Measurements from ENCODE around the gene GOSR2.
"Not testable (repeated sequence)": the region's sequence is repeated elsewhere in the genome, so short reads cannot be mapped to it uniquely, and the experiment has no call there.

Gene GOSR2

DNA sequence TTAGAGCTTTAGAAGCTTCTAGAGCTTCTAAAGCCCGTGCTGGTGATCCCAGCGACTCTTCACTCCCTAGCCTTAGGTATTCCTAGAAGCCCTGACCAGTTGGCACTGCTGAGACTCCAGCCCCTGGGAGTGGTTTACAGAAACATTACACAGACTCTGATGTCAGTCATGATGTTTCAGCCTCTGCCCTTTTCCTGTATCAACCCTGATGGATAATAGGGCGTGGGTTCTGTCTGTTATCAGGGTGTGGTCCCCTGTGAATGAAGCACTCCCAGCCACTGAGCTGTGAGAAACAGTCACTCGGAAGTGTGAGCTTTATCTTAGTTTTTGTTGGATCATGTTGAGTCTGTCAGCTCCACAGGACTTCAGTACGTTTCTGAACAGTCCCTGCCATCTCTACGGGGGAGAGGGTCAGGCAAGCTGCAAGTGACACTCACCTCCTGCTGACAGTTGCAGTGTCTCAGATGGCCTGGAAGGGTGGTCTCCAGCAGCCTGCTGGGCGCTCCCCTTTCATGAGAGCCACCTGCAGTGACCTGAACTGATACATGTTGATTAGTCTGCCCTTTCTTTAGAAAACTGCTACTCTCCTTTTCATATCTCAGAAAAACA lies 12.8 kb downstream of the GOSR2 start:
- DNase-seq: no peak

DNA sequence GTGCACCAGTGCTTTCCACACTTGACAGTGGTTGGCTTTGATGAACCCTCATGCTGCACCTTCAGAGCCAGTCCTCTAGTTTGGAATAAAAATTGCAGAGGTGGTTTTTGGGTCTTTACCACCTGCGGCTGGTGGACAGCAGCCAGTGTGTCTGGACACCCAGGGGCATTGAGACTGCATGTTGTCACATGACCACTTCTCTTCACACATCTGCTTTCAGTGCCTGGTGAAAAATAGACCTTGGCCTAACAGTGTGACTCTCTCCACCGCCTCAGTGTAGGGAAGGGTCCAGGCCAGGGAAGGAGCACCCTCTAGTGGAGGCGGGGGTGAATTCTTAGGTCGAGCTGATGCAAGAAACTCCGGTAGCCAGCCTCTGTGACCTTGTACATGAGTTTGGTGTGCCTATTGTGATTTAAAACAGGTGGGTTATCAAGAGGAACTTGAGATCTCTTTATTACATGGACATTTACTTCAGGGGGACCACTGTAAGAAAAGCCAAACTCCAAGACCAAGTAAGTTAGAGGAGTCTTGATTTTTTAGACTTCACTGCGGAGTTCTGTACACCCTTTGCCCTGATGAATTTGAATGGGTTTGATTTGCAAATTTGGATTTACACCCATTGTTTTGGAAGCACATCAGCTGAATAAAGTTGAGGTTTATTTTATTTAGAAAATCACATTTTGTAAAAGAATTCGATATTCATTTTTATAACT lies 17.9 kb downstream of the GOSR2 start:
- peak; percentile 93 for DNase-seq

GRCh38 chr17:46942441-46943217 lies 19.7 kb downstream of the GOSR2 start:
- DNase-seq: peak; percentile 91

- no peak for DNase-seq
Observed at GRCh38 chr17:46943218-46943500, 20.2 kb downstream of the GOSR2 start.

- peak; percentile 59 for DNase-seq
Observed at GRCh38 chr17:46943501-46944393, 20.8 kb downstream of the GOSR2 start.

- peak; percentile 79 for DNase-seq
Observed at GRCh38 chr17:46944931-46945330, 22.0 kb downstream of the GOSR2 start.

- DNase-seq: no peak
Observed at GRCh38 chr17:46947216-46947615, 24.3 kb downstream of the GOSR2 start.

GRCh38 chr17:46948544-46948943 lies 25.6 kb downstream of the GOSR2 start:
- no peak for DNase-seq

DNA sequence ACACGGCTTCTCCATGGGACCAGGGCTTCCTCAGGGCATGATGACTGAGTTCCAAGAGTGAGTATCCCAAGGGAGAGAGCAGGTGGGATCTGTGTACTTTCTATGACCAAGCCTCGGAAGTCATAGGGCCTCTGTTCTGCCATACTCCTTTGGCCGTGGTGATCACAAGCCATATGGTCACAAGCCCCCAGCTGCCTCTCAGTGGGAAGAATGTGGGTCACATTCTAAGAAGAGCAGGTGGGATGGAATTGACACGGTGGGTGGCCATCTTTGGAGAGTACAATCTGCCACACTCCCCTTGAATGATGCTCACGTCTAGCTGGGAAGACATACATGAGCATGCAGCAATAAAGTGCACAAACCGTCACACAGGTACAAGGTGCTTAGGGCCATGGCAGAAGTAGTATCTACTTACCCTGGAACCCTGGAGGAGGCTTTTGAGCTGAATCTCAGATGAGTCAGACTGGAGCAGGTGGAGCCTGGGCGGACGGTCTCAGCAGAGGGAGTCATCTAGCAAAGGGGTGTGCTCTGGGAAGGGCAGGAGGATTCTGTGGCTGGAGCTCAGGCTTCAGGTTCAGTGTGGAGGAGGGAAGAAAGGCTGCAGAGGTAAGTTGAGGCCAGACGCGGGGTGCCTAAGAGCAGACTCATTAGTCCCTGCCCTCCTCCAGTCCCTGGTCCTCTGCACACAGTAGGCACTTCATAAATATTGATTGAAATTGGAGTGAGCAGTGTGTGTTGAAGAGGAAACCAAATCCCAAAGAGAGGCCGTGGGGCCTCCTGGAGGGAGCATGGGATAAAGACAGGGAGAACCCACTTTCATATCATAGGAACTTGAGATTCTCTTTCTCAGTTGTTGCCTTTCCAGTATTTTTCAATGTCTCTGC lies 26.6 kb downstream of the GOSR2 start:
- DNase-seq: peak; percentile 66

DNA sequence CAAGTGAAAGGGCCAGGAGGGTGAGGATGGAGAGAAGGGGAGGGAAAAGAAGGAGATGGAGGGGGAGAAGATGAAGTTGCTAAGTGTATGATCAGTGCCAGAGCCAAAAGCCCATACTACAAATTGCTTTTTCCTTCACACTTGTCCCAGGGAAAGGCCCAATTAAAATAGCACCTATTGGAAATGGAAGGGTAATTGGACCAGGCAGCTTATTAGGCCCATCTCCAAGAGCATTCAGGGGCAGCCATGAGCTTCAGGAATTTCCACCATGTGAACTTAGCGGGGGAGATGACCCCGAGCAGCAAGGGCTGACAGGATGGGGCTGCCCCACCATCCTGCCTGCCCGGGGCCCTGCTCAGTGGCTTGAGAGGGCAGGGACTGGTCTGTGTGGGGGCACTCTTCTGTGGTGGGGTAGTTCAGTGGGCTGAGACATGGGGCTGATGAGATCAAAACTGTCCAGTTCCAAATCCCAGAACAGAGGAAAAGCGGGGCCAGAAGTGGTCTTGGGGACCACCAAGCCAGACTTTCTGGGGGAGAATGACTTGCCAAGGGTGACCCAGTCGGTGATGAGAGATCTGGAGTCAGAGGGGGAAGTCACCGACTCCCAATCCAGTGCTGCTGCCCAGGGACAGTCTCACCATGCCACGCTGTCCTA lies 27.5 kb downstream of the GOSR2 start:
- DNase-seq: no peak

DNA sequence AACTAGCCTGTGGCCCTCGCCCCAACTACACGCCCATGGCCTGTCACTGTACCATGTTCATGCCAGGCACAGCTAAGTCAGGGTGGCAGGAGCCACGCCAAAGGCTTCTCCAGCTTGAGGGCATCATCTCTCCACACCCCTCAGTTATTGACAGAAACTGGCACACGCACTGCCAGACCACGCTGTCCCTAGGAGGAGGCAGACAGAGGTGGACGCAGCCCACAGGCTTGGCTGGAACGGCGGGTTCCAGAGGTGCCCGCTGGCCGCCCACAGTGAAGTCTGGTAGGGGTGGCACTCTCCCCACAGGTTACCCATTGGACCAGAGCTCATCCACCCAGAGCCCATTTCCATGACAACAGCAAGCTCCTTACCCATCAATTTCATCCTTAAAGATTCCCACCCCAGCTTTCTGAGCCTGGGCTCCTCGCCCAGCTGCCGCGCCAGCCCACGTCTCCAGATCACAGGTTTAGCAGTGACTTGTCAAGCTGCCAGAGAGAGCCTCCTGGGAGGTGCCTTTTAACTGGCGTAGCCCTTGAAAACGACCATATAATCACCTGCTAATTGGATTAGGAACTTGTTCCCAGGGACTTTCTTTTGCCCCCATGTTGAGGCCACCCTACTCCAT lies 28.1 kb downstream of the GOSR2 start:
- DNase-seq: no peak

- DNase-seq: no peak
Observed at GRCh38 chr17:46951706-46952105, 28.7 kb downstream of the GOSR2 start.

- DNase-seq: no peak
Observed at GRCh38 chr17:46952115-46952514, 29.2 kb downstream of the GOSR2 start.

GRCh38 chr17:46953191-46953590 lies 30.2 kb downstream of the GOSR2 start:
- not testable (repeated sequence) for DNase-seq

- no peak for DNase-seq
Observed at GRCh38 chr17:46958041-46958591, 35.2 kb downstream of the GOSR2 start.

DNA sequence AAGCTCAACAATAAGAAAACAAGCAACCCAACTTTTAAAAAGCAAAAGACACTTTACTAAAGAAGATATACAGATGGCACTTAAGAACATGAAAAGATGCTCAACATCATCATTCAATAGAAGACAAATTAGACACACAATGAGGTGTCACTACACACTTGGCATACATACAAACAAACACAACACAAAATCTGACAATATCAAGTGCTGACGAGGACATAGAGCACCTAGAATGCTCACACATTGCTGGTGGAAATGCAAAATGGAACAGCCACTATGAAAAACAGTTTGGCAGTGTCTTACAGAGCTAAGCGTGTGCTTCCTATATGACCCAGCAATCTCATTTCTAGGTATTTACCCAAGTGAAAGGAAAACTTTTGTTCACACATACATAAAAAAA lies 37.2 kb downstream of the GOSR2 start:
- no peak for DNase-seq

DNA sequence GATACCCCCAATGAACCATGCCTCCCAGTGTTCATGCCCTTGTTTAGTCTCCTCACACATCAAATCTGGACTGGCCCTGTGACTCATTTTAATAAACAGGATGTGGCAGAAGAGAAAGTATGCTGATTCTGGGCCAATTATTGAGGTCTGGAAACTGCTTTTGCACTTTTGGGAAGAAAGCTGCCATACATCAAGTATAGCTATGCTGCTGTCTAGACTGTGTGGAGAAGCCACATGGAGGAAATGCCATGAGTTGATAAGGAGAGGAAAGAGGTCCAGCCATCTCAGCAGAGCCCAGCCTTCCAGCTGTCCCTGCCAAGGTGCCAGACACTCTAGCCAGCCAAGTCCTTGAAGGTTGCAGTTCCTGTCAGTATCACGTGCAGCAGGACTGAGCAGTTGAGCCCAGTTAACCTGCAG lies 39.4 kb downstream of the GOSR2 start:
- peak; percentile 30 for DNase-seq

DNA sequence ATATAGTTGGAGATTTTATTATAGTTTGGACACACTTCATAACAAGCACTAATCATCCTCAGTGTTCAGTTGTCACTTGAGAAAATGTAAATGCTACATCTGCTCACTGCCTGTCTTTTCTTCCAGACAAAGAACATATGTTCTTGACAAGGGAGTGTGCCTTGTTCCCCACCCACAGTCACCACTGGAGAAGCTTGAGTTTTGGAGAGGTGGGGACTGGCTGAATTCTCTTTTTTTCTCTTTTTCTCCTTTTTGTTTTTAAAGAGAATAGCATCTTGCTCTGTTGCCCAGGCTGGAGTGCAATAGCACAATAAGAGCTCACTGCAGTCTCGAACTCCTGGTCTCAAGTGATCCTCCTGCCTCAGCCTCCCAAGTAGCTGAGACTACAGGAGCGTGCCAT lies 40.6 kb downstream of the GOSR2 start:
- DNase-seq: no peak

DNA sequence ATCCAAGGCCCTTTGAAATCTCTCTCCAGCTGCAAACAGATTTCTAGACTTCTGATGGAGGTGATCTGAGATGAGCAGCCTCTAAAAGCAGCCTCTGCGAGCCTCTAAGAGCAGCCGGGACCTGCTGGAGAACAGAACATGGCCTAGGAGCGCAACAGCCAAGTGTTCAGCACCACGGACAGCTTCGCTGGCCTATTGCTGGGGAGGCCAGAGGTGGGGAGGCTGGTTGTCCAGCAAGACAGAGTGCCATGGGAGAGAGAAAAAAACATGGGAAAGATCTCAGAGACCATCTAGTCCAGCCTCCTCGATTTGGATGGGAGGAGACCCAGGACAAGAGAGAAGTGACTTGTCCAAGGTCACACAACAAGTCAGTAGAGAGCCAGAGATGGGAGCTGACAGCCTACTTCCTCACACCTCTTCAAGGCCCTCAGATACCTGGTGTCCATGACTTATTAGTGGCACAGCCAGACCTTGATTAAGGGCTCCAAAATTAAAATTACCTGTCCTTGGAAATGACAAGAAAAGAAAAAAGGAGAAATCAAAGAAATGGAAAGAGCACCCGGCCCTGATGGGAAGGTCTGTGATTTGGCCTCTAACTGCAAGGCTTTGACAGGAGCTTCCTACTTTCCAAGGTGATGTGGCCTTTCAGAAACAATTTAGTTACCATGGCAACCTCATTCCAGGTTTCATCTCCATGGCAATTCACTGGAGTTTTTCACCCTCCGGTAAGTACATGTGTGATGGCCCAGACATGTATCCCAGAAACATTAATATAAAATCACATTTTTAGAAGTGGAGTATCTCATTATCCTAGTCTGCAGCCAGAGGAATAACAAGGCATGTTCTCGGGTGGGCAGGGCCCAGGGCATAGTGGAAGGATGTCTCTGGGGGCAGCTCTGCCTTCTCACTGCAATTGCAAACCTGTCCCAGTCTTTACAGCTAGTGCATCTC lies 41.6 kb downstream of the GOSR2 start:
- DNase-seq: peak; percentile 44
